Measurements from ENCODE around the gene WDR91.

Gene WDR91

GRCh38 chr7:135233570-135233969, 22.2 kb upstream of the WDR91 start, which contains the start of gene STRA8:
Gene STRA8 (plus strand): TSS chr7:135233838. CDS start chr7:135240525, 6,687 bp downstream.
- DNase-seq (ENCODE audit: low spot score) = no peak

GRCh38 chr7:135232720-135233119, 21.4 kb upstream of the WDR91 start:
- DNase-seq (ENCODE audit: low spot score) = no peak

- DNase-seq (ENCODE audit: low spot score) = no peak
Measured at GRCh38 chr7:135232087-135232486, 20.8 kb upstream of the WDR91 start.

- no peak for DNase-seq (ENCODE audit: low spot score)
Measured at GRCh38 chr7:135231686-135232085, 20.4 kb upstream of the WDR91 start.

GRCh38 chr7:135224027-135224426, 12.7 kb upstream of the WDR91 start:
- DNase-seq (ENCODE audit: low spot score) = no peak

GRCh38 chr7:135217645-135218509, 6.6 kb upstream of the WDR91 start:
- no peak for DNase-seq (ENCODE audit: low spot score)

- no peak for DNase-seq (ENCODE audit: low spot score)
Measured at GRCh38 chr7:135215698-135216097, 4.4 kb upstream of the WDR91 start.

- no peak for DNase-seq (ENCODE audit: low spot score)
Measured at GRCh38 chr7:135215180-135215579, 3.9 kb upstream of the WDR91 start.

GRCh38 chr7:135213831-135214230, 2.5 kb upstream of the WDR91 start:
- DNase-seq (ENCODE audit: low spot score) = no peak

GRCh38 chr7:135211946-135212685, 790 bp upstream of the WDR91 start:
- DNase-seq (ENCODE audit: low spot score) = peak; percentile 62

GRCh38 chr7:135210888-135211178, 493 bp downstream of the WDR91 start:
- DNase-seq (ENCODE audit: low spot score) = peak; percentile 52

GRCh38 chr7:135209225-135209834, 2.0 kb downstream of the WDR91 start:
- DNase-seq (ENCODE audit: low spot score) = no peak

- no peak for DNase-seq (ENCODE audit: low spot score)
Measured at GRCh38 chr7:135208102-135208793, 3.1 kb downstream of the WDR91 start.

- DNase-seq (ENCODE audit: low spot score) = no peak
Measured at GRCh38 chr7:135207406-135208101, 3.8 kb downstream of the WDR91 start.

- no peak for DNase-seq (ENCODE audit: low spot score)
Measured at GRCh38 chr7:135206941-135207391, 4.4 kb downstream of the WDR91 start.

- DNase-seq (ENCODE audit: low spot score) = no peak
Measured at GRCh38 chr7:135205850-135206249, 5.5 kb downstream of the WDR91 start.

GRCh38 chr7:135204876-135205275, 6.5 kb downstream of the WDR91 start:
- DNase-seq (ENCODE audit: low spot score) = no peak

GRCh38 chr7:135204341-135204749, 7.0 kb downstream of the WDR91 start:
- DNase-seq (ENCODE audit: low spot score) = no peak

- no peak for DNase-seq (ENCODE audit: low spot score)
Measured at GRCh38 chr7:135201350-135201749, 10.0 kb downstream of the WDR91 start.

- DNase-seq (ENCODE audit: low spot score) = no peak
Measured at GRCh38 chr7:135200821-135201331, 10.4 kb downstream of the WDR91 start.

- no peak for DNase-seq (ENCODE audit: low spot score)
Measured at GRCh38 chr7:135199439-135199838, 11.9 kb downstream of the WDR91 start.

Measured in cerebellar cortex (tissue), 1 donor.